K562 (cell line): ENCODE data around the gene SLC39A13. TPM values are rescaled to one million over a fixed set of nuclear protein-coding genes. Genes with fewer than 3 reads are reported as not detected.

Experiments used
- ATAC-seq: fragments of 200-7000 bp; cut with Tn5 transposase; 3 replicates; pipeline ENCODE4 v1.9.1; 2020; ENCODE audit warnings: moderate library complexity
- BruUV-seq: library from RNA; stranded (reverse); fragments of 400-500 nt; replicated peaks from 2 replicates; lab custom pipeline; 2021; lab: Mats Ljungman, UMichigan
- CTCF ChIA-PET: fragments of 300-600 bp; formaldehyde crosslinking; extraction: SDS; loops from one replicate; lab custom pipeline; 2021; ENCODE audit warnings: low intra/inter-chr PET ratio; lab: Yijun Ruan, JAX
- POLR2A ChIA-PET: fragments of 300-600, 350-650 bp; sonication (Branson Sonifier 250); formaldehyde crosslinking; extraction: SDS; loops from one replicate; lab custom pipeline; 2021; ENCODE audit warnings: antibody characterized with exemption, inconsistent platforms; lab: Yijun Ruan, JAX
- DNase-seq, 4 experiments: peaks; one replicate each; pipeline versions ENCODE4 v3.0.0 to v3.0.0-alpha.2; 2011 to 2018; ENCODE audit warnings: low spot score in 3 of 4, mixed read lengths in 3 of 4; ENCODE audit errors: extremely low read depth in 1 of 4
- FAIRE-seq: peaks from 2 replicates; lab custom pipeline; 2011; peaks lifted over from hg19 to GRCh38; lab: Jason Lieb, UNC
- H2AFZ ChIP-seq: 2 replicates; pipeline ENCODE4 v1.6.0; 2011; ENCODE audit warnings: low read depth, low read length, control low read depth, inconsistent platforms
- H3K27ac ChIP-seq: fragments of 200-600 bp; 3 replicates; pipeline ENCODE4 v1.8.0; 2011; ENCODE audit warnings: low read depth, mild to moderate bottlenecking, control low read depth, inconsistent platforms, low read length, moderate library complexity, mixed read lengths; ENCODE audit errors: extremely low read depth
- H3K27me3 ChIP-seq, 2 experiments: fragments of 300-600 bp in 1 of 2; 2 replicates in 1 of 2; 3 replicates in 1 of 2; pipeline versions ENCODE4 v1.6.0 to v1.8.0; 2011; ENCODE audit warnings: inconsistent platforms in 2 of 2, low read length in 2 of 2, mild to moderate bottlenecking in 1 of 2, mixed read lengths in 1 of 2, moderate library complexity in 1 of 2; ENCODE audit not compliant: control insufficient read depth in 2 of 2, insufficient read depth in 2 of 2
- H3K36me3 ChIP-seq: fragments of 300-600 bp; 3 replicates; pipeline ENCODE4 v1.8.0; 2011; ENCODE audit warnings: mild to moderate bottlenecking, low read length, inconsistent platforms; ENCODE audit not compliant: control insufficient read depth, insufficient read depth
- H3K4me1 ChIP-seq, 2 experiments: fragments of 200-600 bp in 1 of 2; replicated peaks in 1 of 2; 2 replicates in 1 of 2; 3 replicates in 1 of 2; pipeline versions ENCODE4 v1.5.1 to v1.8.0; 2011; ENCODE audit warnings: inconsistent platforms in 2 of 2, low read length in 2 of 2, mild to moderate bottlenecking in 1 of 2, mixed read lengths in 1 of 2, moderate library complexity in 1 of 2; ENCODE audit not compliant: control insufficient read depth in 2 of 2, insufficient read depth in 2 of 2
- H3K4me2 ChIP-seq: 2 replicates; pipeline ENCODE4 v1.6.1; 2011; ENCODE audit warnings: low read length, control low read depth, inconsistent platforms, mixed read lengths; ENCODE audit not compliant: insufficient read depth
- H3K4me3 ChIP-seq: fragments of 200-600 bp; sonication (generic), shearing (Covaris generic); 2 replicates; pipeline ENCODE4 v1.5.1; 2016; ENCODE audit warnings: control low read depth, inconsistent platforms
- H3K79me2 ChIP-seq: fragments of 200-600 bp; 3 replicates; pipeline ENCODE4 v1.8.0; 2011; ENCODE audit warnings: low read length, inconsistent platforms; ENCODE audit not compliant: control insufficient read depth, insufficient read depth
- H3K9ac ChIP-seq, 2 experiments: 2 replicates each; pipeline versions ENCODE4 v1.6.0 to v1.6.1; 2011; ENCODE audit warnings: low read depth in 2 of 2, low read length in 2 of 2, control low read depth in 1 of 2, inconsistent platforms in 1 of 2, mild to moderate bottlenecking in 1 of 2, mixed read lengths in 1 of 2; ENCODE audit not compliant: insufficient read depth in 1 of 2
- H3K9me1 ChIP-seq: one replicate; pipeline ENCODE4 v1.6.0; 2011; ENCODE audit warnings: inconsistent platforms, mild to moderate bottlenecking, low read length, moderate library complexity; ENCODE audit not compliant: control insufficient read depth, insufficient read depth
- H3K9me3 ChIP-seq: replicated peaks from 2 replicates; pipeline ENCODE4 v1.5.1; 2011; ENCODE audit warnings: low read depth, low read length, inconsistent platforms; ENCODE audit not compliant: control insufficient read depth, insufficient read depth
- H4K20me1 ChIP-seq: replicated peaks from 2 replicates; pipeline ENCODE4 v1.6.1; 2011; ENCODE audit warnings: low read length, inconsistent platforms, mixed read lengths; ENCODE audit not compliant: control insufficient read depth, insufficient read depth
- ESRRA ChIP-seq: fragments of 450-650 bp; IDR thresholded peaks from 2 replicates; pipeline ENCODE4 v1.6.1; 2014; ENCODE audit warnings: low read depth, mild to moderate bottlenecking, moderate library complexity, borderline replicate concordance
- KDM1A ChIP-seq, 2 experiments: fragments of 450-650 bp; IDR thresholded peaks; 2 replicates each; pipeline ENCODE4 v1.6.1; 2016; ENCODE audit warnings: mild to moderate bottlenecking in 2 of 2
- PKNOX1 ChIP-seq: fragments of 450-650 bp; IDR thresholded peaks from 2 replicates; pipeline ENCODE4 v1.6.1; 2016
- ZBTB40 ChIP-seq, 2 experiments: fragments of 450-650 bp in 1 of 2; sonication (generic) in 1 of 2; formaldehyde crosslinking in 1 of 2; IDR thresholded peaks; 2 replicates each; pipeline versions ENCODE4 v1.7.1 to v1.9.0; 2016 to 2022; ENCODE audit warnings: inconsistent platforms in 1 of 2, mild to moderate bottlenecking in 1 of 2, missing genetic modification reagents in 1 of 2
- WGBS: fragments of 100-300 bp; shearing (Covaris generic); methylation state at CpG from one replicate; pipeline ENCODE4 v1.1.6; 2016; ENCODE audit warnings: low coverage, mixed read lengths; ENCODE audit not compliant: insufficient coverage; ENCODE audit errors: missing lambda C conversion rate; 5-methylcytosine and 5-hydroxymethylcytosine counted together
- in situ Hi-C: fragments of 300-500 bp; cut with MboI; formaldehyde crosslinking; loops from 4 replicates; pipeline ENCODE4 v1.15.0; 2018; ENCODE audit warnings: inconsistent platforms, mixed read lengths
- intact Hi-C: fragments of 100-400 bp; cut with micrococcal nuclease; formaldehyde crosslinking; loops from 2 replicates; pipeline ENCODE4 v1.14.2; 2022
- polyA plus RNA-seq, 8 experiments: library from polyadenylated mRNA; depleted of rRNA in 4 of 8; stranded (reverse) in 5 of 8; unstranded in 3 of 8; fragments of >200 nt; fragmentation: Nextera tagmentation in 2 of 8; fragmentation: Illumina TruSeq in 1 of 8; extraction: Ambion mirVana in 2 of 8; extraction: Trizol in 1 of 8; gene quantifications; 2 replicates each; pipeline versions ENCODE4 v1.2.1 to v1.2.3, GENCODE V29; 2011 to 2014; ENCODE audit warnings: inconsistent platforms in 1 of 8, missing spikeins in 1 of 8
- total RNA-seq, 7 experiments: library from RNA; depleted of rRNA in 6 of 7; stranded (reverse); fragments of >200 nt in 6 of 7; fragmentation: Illumina TruSeq in 2 of 7; extraction: Trizol in 2 of 7; gene quantifications; 2 replicates each; pipeline versions ENCODE4 v1.2.1 to v1.2.3, GENCODE V29; 2011 to 2021; ENCODE audit warnings: low replicate concordance in 1 of 7
- TF ChIP-seq, protein P1 (sequence below): sonication (generic); formaldehyde crosslinking; IDR thresholded peaks from 2 replicates; pipeline ENCODE4 v1.8.1; 2023; ENCODE audit warnings: mild to moderate bottlenecking, missing genetic modification reagents

Gene SLC39A13
- total and polyA plus RNA-seq, 9 of the 15 experiments (the other 6 are each of a cell fraction or from before 2014, with no cell fraction given), result 0.17 to 15.9 (median 3.2) TPM

DNA sequence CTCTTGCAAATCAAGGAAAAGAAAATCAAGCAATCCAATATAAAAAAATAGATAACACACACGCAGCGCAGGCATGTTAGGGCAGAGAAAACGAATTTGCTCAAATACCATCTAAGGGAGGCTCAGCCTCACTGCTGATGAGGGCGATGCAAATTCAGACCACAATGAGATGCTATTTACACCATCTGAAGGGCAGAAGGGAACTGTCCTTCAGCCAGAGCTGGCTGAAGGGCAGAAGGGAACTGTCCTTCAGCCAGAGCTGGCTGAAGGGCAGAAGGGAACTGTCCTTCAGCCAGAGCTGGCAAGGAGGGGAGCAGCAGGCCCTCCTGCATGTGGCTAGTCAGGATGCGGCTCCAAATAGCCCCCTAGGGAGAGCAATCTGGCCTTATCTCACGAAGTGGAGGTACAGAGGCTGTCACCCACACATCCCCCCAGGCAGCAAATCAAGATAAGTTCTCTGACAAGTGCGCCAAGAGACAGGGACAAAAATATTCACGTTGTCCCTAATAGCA is 7.6 kb upstream of the SLC39A13 start:
- in situ Hi-C loops (no loop called here), intact Hi-C loops (loop anchor here (10.0 kb wide), 1 partner anchor 46 kb away; the partner anchor contains the start of gene MYBPC3)
- 5% methylated on average over 8 of the region's 8 CpGs for WGBS
- peak; percentile 41 for ATAC-seq
- H3K9me3 ChIP-seq, result no peaks in the 10 kb centered on the region
- no peaks in the 10 kb centered on the region for H4K20me1 ChIP-seq
- peak overlapping the region; percentile 64 to 85; a peak in 3 of 4 replicates for H3K9ac ChIP-seq
- peak overlapping the region; percentile 43; the same call in 1 of the 2 replicates for H3K4me3 ChIP-seq
- peak; percentile 60 for FAIRE-seq
- peak overlapping the region; percentile 79 for H3K4me2 ChIP-seq
- ChIA-PET POLR2A (interaction anchor here (0.6 to 1.5 kb wide), 2 partner anchors 22 to 26 kb away, joined by 3 read pairs; no protein-coding TSS in a partner anchor), CTCF (no interaction called here)
- peaks cover 25 to 37% of the 10 kb centered on the region in 2 experiments for H3K4me1 ChIP-seq
- no peaks in the 10 kb centered on the region for H3K79me2 ChIP-seq
- no peaks in the 10 kb centered on the region for H3K27me3 ChIP-seq
- no peaks in the 10 kb centered on the region for H3K9me1 ChIP-seq
- no TSS peak for BruUV-seq
- H2AFZ ChIP-seq, result peak overlapping the region; percentile 69
- peak in 3 of 4 experiments; percentile 40 to 61 (median 45) for DNase-seq
- no peaks in the 10 kb centered on the region for H3K36me3 ChIP-seq
- peak overlapping the region; percentile 75 for H3K27ac ChIP-seq
- TF ChIP-seq PKNOX1, result peak; percentile 67
- peak; percentile 95 for TF ChIP-seq ESRRA
- TF ChIP-seq, protein P1, sequence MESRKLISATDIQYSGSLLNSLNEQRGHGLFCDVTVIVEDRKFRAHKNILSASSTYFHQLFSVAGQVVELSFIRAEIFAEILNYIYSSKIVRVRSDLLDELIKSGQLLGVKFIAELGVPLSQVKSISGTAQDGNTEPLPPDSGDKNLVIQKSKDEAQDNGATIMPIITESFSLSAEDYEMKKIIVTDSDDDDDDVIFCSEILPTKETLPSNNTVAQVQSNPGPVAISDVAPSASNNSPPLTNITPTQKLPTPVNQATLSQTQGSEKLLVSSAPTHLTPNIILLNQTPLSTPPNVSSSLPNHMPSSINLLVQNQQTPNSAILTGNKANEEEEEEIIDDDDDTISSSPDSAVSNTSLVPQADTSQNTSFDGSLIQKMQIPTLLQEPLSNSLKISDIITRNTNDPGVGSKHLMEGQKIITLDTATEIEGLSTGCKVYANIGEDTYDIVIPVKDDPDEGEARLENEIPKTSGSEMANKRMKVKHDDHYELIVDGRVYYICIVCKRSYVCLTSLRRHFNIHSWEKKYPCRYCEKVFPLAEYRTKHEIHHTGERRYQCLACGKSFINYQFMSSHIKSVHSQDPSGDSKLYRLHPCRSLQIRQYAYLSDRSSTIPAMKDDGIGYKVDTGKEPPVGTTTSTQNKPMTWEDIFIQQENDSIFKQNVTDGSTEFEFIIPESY (CRISPR knock-in tag), result no peak
- TF ChIP-seq KDM1A (IDR thresholded peaks at IDR 0.05), result peak; percentile 80
- 0 out of 2 replicates have a peak, but pooled peaks have one; percentile 42 for TF ChIP-seq ZBTB40 (IDR thresholded peaks at IDR 0.05)
- no peak for TF ChIP-seq ZBTB40 (CRISPR knock-in tag; IDR thresholded peaks at IDR 0.05)
